ENCODE data around the gene CADM2.

CADM2 gene

DNA sequence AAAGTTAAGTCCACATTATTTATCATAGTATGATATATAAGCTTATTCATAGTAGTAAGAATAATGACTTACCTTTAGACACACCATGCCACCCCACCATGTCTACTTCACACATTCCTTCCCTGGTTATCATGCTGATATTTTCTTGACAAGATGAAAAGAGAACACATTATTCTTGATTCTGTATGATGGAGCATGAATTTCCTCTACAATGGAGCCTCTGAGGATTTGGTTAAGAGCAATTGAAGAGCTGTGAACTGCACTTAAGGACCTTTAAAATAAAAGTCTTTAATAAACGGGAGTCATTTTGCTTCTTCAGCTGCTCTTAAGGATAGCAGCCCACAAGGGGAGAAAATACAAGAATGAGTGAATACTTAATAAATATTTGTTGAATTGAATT lies 226.7 kb downstream of the CADM2 start:
- H3K4me3 ChIP-seq (ENCODE audit: control insufficient read depth, low read depth, low read length), result no peak overlapping the region
- TF ChIP-seq, protein P1, sequence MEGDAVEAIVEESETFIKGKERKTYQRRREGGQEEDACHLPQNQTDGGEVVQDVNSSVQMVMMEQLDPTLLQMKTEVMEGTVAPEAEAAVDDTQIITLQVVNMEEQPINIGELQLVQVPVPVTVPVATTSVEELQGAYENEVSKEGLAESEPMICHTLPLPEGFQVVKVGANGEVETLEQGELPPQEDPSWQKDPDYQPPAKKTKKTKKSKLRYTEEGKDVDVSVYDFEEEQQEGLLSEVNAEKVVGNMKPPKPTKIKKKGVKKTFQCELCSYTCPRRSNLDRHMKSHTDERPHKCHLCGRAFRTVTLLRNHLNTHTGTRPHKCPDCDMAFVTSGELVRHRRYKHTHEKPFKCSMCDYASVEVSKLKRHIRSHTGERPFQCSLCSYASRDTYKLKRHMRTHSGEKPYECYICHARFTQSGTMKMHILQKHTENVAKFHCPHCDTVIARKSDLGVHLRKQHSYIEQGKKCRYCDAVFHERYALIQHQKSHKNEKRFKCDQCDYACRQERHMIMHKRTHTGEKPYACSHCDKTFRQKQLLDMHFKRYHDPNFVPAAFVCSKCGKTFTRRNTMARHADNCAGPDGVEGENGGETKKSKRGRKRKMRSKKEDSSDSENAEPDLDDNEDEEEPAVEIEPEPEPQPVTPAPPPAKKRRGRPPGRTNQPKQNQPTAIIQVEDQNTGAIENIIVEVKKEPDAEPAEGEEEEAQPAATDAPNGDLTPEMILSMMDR (conservative IDR thresholded peaks at IDR 0.05; ENCODE audit: control insufficient read depth, insufficient read depth, low read depth, low read length), result no peak
- no peak for DNase-seq (ENCODE audit: low read depth)

DNA sequence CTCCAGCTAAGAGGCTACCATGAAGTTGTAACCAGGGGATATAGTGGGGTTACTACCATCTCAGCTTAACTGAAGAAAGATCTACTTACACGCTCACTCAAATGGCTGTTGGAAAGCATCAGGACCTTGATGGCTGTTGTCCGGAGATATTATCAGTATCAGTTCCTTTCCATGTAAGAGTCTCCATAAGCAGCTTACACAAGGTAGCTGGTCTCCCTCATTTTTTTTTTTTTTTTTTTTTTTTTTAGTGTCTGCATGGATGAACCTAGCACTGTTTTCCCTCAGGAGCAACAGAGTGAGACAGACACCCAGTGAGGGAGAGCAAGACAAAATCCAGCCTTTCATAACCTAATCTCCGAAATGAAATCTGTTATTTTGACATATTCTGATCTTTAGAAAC lies 230.9 kb downstream of the CADM2 start:
- no peak for DNase-seq (ENCODE audit: low read depth)
- H3K4me3 ChIP-seq (ENCODE audit: control insufficient read depth, low read depth, low read length), result no peak overlapping the region
- TF ChIP-seq, protein P1 (conservative IDR thresholded peaks at IDR 0.05; ENCODE audit: control insufficient read depth, insufficient read depth, low read depth, low read length), result no peak

DNA sequence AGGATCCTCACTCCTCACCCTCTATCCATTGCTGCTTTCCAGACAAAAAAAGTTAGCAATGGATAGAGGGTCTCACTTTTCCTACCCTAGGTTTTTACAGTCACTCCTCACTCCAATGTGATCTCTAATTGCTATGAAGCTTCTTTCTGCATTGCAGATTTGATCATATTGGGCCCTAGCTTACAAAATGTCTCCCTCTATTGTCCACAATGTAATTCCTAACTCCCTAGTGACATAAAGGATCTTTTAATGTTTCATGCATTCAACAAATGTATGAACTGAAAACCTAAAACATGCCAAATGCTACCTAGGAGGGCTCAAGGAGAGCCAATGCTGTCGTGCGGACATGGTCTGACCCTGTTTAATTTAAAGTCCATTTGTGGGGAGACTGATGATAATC lies 234.8 kb downstream of the CADM2 start:
- TF ChIP-seq, protein P1 (conservative IDR thresholded peaks at IDR 0.05; ENCODE audit: control insufficient read depth, insufficient read depth, low read depth, low read length), result no peak
- DNase-seq (ENCODE audit: low read depth), result no peak
- H3K4me3 ChIP-seq (ENCODE audit: control insufficient read depth, low read depth, low read length), result no peak overlapping the region

DNA sequence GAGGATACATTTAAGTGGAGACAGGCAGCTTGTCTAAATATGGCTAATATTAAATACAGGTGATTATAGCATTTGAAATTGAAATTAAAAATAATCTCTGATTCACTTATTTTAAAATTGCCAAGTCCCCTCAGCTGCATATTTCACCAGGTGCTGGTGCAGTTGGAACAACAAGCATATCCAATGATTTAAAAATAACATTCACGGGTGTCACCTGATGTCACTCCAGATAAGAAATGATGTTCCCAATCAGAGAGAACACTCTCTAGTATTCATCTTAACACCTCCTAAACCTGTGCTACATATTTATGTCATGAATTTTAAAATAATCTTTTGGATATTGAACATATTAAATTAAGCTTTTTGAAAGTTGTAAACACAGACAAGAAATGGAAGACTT lies 249.9 kb downstream of the CADM2 start:
- TF ChIP-seq, protein P1 (conservative IDR thresholded peaks at IDR 0.05; ENCODE audit: control insufficient read depth, insufficient read depth, low read depth, low read length), result no peak
- no peak for DNase-seq (ENCODE audit: low read depth)
- no peak overlapping the region for H3K4me3 ChIP-seq (ENCODE audit: control insufficient read depth, low read depth, low read length)

DNA sequence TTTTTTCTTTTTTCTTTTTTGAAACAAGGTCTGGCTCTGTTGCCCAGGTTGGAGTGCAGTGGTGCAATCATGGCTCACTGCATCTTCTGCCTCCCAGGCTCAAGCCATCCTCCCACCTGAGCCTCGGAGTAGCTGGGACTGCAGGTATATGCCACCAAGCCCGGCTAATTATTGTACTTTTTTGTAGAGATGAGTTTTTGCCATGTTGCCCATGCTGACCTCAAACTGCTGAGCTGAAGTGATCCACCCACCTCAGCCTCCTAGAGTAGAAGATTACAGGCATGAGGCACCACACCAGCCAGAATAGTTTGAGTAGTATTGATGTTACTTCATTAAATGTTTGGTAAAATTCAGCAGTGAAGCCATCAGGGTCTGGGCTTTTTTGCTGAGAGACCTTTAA lies 251.8 kb downstream of the CADM2 start:
- H3K4me3 ChIP-seq (ENCODE audit: control insufficient read depth, low read depth, low read length), result no peak overlapping the region
- DNase-seq (ENCODE audit: low read depth), result no peak
- TF ChIP-seq, protein P1 (conservative IDR thresholded peaks at IDR 0.05; ENCODE audit: control insufficient read depth, insufficient read depth, low read depth, low read length), result no peak

DNA sequence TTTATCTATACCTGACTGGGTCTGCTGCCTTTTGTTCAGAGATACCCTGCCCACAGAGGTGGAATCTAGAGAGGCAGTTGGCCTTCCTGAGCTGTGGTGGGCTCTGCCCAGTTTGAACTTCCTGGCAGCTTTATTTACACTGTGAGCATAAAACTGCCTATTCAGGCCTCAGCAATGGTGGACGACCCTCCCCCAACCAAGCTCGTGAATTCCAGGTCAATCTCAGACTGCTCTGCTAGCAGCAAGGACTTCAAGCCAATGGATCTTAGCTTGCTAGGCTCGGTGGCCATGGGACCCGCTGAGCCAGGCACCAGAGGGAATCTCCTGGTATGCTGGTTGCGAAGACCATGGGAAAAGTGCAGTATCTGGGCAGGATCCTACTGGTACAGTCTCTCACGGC lies 270.2 kb downstream of the CADM2 start:
- no peak overlapping the region for H3K4me3 ChIP-seq (ENCODE audit: control insufficient read depth, low read depth, low read length)
- no peak for DNase-seq (ENCODE audit: low read depth)
- TF ChIP-seq, protein P1 (conservative IDR thresholded peaks at IDR 0.05; ENCODE audit: control insufficient read depth, insufficient read depth, low read depth, low read length), result no peak

DNA sequence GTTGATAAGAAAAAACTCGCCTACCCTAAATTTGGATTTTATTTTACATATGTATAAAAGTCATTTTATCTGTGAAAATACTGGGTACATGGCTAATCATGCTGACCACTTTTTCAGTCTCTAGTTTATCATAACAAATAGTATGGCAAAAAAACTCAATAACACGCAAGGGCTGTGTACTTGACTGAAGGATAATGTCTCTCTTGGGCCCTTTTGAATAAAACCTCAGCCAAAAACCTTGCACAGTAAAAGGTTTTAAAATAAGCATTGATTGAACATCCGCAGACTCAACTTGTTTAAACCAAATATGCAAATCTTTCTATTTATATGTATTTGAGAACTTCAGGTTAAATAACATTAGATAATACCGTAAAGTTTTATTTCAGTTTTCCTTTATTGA lies 285.3 kb downstream of the CADM2 start:
- TF ChIP-seq, protein P1 (conservative IDR thresholded peaks at IDR 0.05; ENCODE audit: control insufficient read depth, insufficient read depth, low read depth, low read length), result no peak

More for the DNA sequence above, 285.3 kb downstream of the CADM2 start:
- H3K4me3 ChIP-seq (ENCODE audit: control insufficient read depth, low read depth, low read length), result no peak overlapping the region
- no peak for DNase-seq (ENCODE audit: low read depth)

Measured in fibroblast of mammary gland (primary cell).